ENCODE measurements around the gene CHD9NB.
"Not testable (repeated sequence)": the region's sequence is repeated elsewhere in the genome, so short reads cannot be mapped to it uniquely, and the experiment has no call there.

Gene CHD9NB

DNA sequence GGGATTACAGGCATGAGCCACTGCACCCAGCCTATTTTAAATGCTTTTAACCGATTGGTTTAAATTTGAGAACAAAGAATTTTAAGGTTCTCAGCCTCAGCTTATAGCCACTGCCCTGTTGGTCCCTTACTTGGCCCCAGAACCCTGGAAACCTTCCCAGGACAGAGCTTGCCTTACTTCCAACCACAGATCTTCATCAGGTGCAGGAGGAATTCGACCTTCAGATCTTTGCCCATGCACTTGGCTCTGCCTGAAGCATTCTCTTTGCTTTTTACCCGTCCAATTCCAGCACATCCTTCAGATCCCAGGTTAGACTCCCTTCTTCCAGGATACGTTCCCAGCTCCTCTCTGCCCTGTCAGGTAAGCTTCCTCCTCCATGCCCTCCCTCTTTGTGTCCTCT is 29.8 kb upstream of the CHD9NB start:
- DNase-seq = no peak

DNA sequence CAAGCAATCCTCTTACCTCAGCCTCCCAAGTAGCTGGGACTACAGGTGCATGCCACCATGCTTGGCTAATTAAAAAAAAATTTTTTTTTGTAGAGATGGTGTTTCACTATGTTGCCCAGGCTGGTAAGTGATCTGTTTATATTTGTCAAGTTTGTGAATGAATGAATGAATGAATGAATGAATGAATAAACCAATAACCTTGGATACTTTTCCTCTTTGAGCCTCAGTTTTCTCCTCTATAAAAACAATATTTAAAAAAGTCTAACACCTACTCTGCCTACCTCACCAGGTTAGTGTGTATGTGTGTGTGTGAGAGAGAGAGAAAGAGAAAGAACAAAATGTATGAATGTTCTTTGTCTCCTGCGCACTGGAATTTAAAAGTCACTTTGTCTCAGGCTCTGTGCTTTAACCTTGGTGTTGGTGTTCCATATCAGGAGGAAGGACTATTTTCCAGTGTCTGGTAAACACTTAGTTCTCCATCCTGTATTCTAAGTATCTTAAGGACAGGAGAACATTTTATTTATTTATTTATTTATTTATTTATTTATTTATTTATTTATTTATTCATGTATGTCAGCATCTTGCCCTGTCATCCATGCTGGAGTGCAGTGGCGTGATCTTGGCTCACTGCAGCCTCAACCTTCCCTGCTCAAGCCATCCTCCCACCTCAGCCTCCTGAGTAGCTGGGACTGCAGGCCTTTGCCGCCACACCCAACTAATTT is 29.1 kb upstream of the CHD9NB start:
- no peak for DNase-seq

DNA sequence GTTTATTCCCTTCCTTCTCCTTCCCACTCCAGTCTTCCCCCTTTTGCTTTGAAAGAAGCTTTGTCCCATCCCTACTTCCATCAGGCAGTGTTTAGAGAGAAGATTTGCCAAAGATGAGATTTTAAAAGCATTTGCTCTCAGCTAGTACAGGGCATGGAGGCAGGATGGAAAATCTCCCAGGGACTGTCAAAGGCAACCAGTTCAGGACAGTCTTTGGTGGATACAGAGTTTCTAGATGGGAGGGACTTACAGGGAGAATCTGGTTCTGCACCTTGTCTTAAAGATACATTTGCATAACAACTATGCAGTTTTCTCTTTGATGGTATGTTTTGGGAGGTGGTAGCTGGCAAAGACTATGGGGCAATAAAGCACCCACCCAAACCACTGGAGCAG is 28.3 kb upstream of the CHD9NB start:
- DNase-seq = no peak

DNA sequence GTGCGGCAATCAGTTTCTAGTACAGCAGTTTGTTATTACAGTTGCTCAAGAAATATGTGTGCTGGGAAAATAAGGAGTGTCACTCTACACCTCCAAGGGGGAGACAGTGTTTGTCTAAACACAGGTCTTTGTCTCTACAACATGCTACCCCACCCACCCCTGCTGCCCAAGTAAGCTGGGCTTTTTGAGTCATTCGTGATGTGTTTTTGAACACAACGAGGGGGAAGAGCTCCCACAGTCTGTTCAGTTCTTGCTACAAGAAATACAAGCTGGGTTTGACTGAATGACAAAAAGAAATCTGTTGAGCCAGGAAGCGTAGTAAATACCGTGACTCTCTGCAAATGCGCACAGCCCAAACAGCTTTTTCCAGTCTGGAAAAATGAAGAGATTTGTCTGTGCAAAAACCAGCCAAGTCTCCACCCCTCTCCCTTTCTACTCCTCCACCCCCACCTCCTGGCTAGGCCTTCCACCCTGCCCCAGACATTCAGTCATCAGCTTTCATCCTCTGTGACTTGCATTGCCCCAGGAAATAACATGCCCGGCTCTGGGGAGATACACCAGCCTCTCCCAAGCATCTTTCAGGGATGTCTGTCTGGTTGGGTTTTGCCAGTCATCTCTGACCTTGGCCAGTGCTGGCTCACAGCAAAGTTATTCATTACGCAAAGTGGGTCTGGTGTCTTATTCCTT is 27.8 kb upstream of the CHD9NB start:
- DNase-seq = no peak

DNA sequence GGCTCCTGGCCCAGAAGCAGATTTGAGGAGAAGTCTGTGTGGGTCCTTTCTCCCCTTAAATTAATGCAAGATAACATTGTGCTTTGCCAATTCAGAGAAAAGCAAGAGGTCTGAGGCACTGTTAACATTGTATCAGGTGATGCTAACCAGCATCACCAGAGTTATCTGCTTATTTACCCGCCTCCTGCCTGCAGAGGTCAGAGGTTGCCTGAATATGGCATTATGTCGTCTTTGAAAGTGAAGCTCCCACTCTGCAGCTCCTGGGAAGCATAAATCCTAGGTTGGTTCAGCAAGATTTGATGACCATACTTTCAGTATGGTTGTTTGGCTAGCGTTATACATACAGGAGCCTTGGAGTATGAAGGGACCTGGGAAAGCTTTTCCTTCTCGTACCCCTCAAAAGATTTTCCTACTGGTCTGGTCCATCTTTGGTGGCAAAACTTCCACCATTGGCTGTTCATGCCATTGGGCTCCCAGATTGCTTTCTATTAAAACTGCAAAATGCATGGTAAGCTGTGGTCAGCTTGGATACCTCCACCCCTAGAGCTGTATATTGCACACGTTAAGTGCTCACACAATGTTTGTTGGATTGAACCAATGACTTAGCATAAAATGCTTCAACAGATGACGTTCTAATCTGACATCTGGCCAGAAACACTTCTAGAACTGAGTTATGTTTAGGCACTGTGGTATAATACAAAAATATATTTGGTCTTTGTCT is 26.2 kb upstream of the CHD9NB start:
- DNase-seq = peak; percentile 24

DNA sequence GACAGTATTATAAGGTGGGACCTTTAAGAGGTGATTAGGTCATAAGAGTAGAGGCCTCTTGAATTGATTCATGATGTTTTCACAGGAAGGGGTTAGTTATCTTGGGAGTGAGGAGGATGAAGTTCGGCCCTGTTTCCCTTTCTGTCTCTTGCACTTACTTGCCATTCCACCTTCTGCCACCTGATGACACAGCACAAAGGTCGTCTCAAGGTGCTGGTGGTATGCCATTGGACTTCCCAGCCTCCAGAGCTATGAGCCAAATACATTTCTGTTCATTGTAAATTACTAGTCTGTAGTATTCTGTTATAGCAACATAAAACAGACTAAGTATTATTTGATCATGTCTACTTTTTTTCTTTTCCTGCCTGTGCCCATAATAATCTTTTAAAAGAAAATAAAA is 25.6 kb upstream of the CHD9NB start:
- no peak for DNase-seq

DNA sequence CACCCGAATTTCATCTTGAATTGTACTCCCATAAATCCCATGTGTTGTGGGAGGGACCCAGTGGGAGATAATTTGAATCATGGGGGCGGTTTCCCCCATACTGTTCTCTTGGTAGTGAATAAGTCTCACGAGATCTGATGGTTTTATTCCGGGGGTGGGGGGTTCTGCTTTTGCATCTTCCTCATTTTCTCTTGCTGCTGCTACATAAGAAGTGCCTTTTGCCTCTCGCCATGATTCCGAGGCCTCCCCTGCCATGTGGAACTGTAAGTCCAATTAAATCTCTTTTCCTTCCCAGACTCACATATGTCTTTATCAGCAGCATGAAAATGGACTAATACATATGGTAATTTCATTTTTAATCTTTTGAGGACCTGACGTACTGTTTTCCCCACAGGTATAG is 22.8 kb upstream of the CHD9NB start:
- DNase-seq = not testable (repeated sequence)

DNA sequence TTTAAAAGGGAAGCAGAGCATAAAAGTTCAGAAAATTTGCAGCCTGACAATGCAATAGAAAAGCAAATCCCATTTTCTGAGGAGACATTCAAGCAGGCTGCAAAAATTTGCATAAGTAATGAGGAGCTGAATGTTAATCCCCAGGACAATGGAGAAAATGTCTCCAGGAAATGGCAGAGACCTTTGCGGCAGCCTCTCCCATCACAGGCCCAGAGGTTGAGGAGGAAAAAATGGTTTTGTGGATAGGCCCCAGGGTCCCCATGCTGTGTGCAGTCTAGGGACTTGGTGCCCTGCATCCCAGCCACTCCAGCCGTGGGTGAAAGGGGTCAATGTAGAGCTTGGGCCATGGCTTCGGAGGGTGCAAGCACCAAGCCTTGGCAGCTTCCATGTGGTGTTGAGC is 21.6 kb upstream of the CHD9NB start:
- DNase-seq = not testable (repeated sequence)

DNA sequence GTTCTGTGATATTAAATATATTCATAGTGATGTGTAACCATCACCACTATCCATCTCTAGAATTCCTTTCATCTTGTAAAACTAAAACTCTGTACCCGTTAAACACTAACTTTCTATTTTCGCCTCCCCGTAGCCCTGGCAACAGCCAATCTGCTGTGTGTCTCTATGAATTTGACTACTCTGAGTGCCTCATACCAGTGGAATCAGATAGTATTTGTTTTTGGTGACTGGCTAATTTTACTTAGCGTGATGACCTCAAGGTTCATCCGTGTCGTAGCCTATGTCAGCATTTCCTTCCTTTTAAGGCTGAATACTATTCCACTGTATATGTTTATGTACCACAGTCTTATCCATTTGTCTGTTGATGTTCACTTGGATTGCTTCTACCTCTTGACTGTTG is 20.3 kb upstream of the CHD9NB start:
- no peak for DNase-seq

DNA sequence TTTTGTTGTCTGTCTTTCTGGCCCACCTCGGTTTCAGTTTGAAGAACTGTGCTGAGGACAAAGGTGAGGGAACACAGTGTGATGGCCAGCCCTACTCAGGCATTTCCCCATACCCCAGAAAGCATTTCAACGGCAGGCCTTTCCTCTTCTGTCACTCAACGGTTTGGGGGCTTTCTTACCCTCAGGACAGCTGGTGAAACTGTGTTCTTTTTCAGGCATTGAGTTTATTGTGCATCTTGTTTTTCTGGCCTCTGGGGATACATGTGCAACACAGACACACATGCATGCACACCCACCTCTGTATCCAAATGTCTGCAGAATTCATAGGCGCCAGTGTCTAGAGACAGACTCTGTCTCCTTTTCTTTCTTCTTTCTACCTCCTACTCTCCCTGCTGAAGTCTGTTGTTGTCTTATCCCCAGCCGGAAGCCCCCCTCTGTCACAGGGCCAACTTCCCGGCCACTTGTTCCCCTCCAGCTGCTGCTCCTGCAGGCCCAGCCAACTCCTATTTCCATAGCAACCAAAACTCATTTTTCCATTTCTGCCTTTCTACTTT is 19.1 kb upstream of the CHD9NB start:
- no peak for DNase-seq

DNA sequence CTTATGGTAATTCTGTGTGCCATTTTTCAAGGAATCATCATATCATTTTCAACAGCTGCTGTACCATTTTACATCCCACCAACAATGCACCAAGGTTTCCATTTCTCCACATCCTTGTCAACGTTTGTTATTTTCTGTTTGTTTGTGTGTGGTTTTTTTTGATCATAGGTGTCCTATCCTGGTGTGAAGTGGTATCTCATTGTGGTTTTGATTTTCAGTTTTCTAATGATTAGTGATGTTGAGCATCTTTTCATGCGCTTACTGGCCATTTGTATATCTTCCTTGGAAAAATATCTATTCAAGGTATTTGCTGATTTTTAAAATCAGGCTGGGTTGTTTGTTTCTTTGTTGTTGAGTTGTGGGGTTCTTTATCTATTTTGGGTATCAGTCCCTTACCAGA is 17.1 kb upstream of the CHD9NB start:
- no peak for DNase-seq

DNA sequence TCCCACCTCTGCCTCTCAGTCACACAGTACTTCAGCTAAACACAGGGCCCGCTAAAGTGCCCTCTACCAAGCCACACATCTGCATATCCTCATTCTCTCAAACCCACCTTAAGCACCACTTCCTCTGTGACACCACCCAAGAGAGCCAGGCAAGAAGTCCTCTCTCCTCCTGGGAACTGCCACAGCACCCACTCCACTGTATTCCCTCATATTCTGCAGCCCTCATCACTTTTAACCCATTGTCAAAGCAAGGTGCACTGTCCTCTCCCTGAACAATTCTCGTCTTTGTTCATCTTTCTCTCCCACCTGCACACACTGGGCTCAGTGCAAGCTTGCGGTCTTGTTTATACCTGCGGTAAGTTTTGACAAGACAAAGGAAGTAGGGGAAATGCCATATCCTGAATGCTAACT is 15.7 kb upstream of the CHD9NB start:
- DNase-seq = no peak

DNA sequence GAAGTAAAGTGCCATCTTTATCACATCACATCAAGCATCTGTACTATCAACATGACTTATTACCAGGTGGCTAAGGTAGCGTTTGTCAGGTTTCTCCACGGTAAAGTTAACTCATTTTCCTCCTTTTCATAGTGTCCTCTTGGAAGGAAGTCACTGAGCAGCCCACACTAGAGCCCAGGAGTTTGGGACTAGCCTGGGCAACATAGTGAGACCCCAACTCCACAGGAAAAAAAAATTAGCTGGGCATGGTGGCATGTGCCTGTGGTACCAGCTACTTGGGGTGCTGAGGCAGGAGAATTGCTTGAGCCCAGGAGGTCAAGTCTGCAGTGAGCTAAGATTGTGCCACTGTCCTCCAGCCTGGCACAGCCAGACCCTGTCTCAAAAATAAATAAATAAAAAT is 15.0 kb upstream of the CHD9NB start:
- no peak for DNase-seq

DNA sequence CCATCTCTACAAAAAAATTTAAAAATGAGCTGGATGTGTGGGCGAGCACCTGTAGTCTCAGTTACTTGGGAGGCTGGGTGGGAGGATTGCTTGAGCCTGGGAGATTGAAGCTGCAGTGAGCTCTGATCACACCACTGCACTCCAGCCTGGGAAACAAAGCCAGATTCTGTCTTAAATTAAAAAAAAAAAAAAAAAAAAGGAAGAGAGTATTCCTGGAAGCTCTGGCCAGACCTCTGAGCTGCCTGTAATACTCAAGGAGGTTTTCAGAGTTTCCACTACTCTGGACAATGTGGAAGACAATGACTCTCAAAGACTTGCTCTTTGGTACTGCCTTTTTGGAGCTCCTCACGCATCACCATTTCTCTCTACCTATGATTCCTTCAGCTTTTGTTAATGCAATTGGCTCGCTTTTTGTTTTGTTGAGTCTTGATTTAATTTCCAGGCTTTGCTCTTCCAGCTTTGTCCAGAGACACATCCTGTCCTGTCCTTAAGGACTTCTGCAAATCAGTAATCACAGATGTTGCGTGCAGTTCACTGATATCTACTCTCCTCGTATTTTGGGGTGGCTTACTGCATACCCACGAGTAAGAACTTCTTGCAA is 12.9 kb upstream of the CHD9NB start:
- DNase-seq = no peak

DNA sequence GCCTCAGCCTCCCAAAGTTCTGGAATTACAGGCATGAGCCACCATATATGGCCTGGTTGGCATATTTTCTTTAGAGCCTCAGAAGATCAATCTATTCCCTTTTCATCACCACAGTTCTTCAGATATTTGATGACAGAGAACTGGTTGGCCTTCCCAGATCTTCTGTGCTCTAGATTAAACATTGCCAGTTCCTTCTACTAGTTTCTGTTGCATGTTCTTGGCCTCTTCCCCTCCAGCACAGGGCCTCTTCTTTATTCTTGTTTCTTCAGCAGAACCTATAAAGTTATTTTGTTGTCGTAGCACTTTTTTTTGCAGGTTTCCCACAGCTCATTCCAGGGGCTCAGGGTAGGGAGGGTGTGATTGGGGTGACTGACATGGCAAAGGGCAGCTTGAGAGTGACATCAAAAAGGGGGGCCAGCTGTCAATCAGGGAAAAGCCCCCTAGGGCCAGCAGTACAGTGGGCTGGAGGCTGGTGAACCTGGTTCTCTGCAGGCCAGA is 11.4 kb upstream of the CHD9NB start:
- no peak for DNase-seq

DNA sequence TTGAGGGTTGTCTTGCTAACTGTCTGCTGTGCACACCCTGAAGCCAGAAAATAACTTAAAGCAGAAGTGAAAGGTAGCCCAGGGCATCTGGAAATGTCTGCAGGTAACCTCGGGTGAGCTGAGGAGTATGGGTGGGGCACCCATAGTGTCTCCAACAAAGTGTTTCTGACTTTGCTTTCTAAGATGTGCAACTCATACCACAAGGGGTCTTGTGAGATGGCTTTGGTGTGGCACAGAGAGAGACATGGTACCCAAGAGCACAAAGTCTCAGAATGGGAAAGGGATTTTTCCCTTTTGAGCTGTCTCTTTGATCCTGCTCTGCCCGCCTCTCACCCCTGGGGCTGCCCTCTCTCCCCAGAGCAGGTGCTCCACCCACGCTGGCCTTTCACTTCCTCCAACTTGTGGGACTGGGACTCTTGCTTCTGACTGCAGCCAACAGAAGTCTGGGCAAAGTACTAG is 9.0 kb upstream of the CHD9NB start:
- DNase-seq = peak; percentile 1

DNA sequence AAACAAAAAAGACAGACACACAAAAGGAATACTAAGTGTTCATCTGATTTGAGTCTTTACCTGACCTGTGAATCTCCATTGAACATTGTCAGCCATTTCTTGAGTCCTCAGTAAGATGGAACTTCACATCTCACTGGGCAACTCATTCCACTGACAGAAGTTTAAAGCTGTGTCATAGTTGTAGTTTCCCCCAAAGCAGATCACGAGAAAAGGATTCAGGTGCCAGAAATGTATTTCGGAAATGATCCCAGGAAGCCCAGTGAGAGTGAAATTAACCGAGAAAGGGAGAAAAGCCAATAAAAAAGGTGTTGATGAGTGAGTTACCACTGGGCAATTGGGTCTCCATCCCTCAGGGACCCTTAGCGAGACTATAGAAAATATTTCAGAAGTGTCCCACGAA is 8.6 kb upstream of the CHD9NB start:
- no peak for DNase-seq

DNA sequence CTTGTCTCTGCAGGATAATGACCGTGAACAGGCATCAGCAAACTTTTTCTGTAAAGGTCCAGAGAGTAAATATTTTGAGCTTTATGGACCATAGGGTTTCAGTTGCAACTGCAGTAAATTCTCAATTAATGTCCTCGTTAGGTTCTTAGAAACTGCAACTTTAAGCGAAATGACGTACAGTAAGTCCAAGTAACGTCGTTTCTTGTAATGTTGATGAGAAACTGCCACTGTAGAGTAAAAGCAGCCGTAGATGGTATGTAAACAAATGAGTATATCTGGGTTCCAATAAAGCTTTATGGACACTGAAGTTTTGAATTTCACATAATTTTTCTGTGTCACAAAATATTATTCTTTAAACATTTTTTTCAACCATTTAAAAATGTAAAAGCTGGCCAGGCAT is 7.0 kb upstream of the CHD9NB start:
- no peak for DNase-seq

DNA sequence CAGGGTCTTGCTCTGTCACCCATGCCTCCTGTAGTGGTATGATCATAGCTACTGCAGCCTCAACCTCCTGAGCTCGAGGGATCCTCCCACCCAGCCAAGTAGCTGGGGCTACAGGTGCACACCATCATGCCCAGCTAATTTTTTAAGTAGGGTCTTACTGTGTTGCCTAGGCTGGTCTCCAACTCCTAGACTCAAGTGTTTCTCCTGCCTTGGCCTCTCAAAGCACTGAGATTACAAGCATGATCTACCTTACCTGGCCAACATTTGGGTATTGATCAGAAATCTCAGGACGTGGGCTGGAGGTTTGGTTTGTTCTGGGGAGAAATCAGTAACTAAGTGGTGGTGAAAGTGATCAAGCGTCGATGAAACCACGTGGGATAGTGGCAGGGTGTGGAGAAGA is 6.2 kb upstream of the CHD9NB start:
- DNase-seq = no peak

DNA sequence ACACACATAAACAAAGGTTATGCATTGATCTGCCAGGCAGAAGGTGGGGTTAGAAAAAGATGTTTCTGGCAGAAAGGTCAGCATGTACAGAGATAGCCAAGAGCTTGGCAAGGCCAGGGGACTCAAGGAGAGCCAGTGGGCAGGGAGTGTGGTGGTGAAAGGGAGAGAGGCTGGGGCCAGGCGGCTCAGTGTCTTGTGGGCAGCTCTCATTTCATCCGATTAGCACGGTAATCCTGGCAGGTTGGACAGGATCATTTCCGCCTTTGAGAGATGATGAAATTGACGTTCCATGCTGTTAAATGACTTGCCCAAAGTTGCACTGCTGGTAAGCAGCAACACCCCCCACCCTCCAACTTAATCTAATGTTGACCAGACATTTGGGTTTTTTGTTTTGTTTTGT is 5.7 kb upstream of the CHD9NB start:
- no peak for DNase-seq

DNA sequence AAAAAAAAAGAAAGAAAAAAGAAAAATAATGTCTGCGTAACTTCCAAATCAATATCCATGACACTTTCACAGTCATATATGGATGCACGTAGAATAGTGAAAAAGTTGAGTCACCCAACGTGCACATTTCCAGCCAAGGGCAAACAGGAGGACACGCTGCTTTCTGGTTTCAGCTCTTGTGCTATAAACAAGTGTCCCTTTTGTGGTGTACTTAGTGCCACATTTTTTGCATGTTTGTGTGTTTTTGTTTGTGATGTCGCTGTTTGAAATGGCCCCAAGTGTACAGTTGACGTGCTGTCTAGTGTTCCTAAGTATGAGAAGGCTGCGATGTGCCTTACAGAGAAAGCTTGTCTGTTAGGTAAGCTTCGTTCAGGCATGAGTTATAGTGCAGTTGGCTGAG is 5.0 kb upstream of the CHD9NB start:
- DNase-seq = no peak

DNA sequence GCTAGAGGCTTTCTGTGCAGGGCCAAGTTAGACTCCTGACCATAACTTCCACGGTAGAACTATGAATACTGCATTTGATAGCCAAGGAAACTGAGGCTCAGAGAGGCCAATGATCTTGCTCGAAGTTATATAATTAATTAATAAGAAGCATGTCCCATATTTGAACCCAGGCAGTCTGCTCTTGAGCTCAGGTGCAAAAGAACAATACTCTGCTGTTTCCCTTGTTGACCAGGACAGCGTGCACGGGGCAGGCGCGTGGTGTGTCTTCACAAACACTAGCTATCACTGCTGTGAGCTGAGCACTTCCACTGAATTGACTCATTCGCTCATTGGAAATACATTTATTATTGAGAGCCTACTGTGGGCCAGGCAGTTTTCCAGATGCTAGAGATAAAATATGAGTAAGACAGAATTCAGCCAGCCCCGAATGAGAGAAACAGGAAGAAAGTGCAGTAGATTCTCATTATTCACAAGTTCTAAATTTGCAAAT is 3.7 kb upstream of the CHD9NB start:
- peak; percentile 15 for DNase-seq

All from OCI-M1 (cell line).